ENCODE results near the gene SSH3. TPM values are rescaled to one million over a fixed set of nuclear protein-coding genes. Genes with fewer than 3 reads are reported as not detected.

Gene SSH3
- total RNA-seq, 1 experiment from 2014 or later = 38.0 TPM

DNA sequence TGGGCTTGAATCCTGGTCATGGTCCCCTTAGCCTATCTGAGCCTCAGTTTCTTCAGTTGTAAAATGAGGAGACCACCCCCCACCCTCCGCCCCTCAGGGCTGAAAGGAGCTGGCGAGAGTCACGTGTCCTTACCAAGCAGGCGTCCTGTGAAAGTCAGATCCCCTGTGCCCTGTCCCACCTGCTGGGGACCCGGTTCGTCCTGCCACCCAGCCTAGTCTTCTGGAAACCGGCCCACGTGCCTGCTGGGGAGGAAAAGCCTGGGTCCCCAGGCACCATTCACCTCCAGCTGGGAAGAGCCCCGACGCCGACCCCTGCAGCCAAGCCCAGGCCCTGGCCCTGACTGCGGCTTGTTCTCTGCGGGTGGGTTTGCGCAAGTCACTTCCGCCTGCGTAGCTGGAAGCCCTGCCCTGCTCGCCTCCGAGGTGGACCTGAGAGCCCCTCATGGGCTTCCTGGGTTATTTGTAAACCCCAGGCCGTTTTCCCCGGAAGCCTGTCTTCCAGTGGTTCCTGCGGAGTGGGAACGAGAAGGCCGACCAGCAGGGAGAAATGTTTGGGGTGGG is 679 bp upstream of the SSH3 start:
- peak; percentile 66 for DNase-seq (ENCODE audit: unreplicated experiment)
- H3K27ac Mint-ChIP-seq (ENCODE audit: low read depth, unreplicated experiment) = peak overlapping the region; percentile 23
- CTCF ChIA-PET = interaction anchor here (0.6 to 1.8 kb wide), 5 partner anchors 15 to 108 kb away, joined by 3 to 5 read pairs (median 4); no protein-coding TSS in a partner anchor
- intact Hi-C loops (cut with micrococcal nuclease) = loop anchor here (2.0 kb wide), 1 partner anchor 14 kb away; no protein-coding TSS in a partner anchor
- peaks cover 36% of the 10 kb centered on the region for H3K36me3 Mint-ChIP-seq (ENCODE audit: insufficient read depth, unreplicated experiment)
- H3K9me3 Mint-ChIP-seq (ENCODE audit: unreplicated experiment) = no peaks in the 10 kb centered on the region
- no peak for TF ChIP-seq CTCF (IDR thresholded peaks at IDR 0.05; ENCODE audit: unreplicated experiment)
- peaks cover 11% of the 10 kb centered on the region for H3K4me1 Mint-ChIP-seq (ENCODE audit: insufficient read depth, unreplicated experiment)
- peak overlapping the region; percentile 70 for H3K4me3 Mint-ChIP-seq (ENCODE audit: unreplicated experiment)
- BruUV-seq (replicated peaks) = no TSS peak
- H3K27me3 Mint-ChIP-seq (ENCODE audit: insufficient read depth, unreplicated experiment) = no peaks in the 10 kb centered on the region
- POLR2A ChIA-PET = interaction anchor here (0.6 to 5.7 kb wide), 16 partner anchors 10 to 352 kb away, joined by 3 to 107 read pairs (median 6); partner anchors contain the start of genes ANKRD13D, GRK2, PPP1CA and RAD9A

DNA sequence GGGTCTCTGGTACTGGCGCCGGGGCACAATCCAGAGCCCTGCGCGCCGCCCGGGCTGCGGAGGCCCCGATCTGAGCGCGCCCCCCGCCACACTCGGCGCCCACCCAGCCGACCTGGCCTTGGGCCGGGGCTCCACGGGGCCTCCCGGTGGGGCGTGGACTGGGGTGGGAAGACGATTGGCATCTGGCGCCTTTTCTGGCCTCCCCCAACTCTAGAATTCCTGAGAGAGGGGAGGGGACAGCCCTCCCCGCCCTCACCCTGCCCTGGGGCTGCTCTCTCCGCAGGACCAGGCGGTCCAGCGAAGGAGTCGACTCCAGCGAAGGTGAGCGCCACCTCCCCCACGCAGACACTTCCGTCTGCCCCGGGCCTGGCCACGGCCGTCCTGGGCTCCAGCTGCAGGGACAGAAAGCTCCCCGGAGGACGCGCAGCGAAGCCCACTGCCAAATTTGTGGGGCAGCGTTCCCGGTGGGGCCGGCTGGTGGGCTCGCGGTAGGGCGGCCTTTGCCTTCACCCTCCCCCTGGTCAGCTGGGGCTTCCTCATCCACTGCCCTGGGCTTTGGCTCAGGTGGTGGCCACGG is 593 bp downstream of the SSH3 start:
- CTCF ChIA-PET = interaction anchor here (0.8 to 1.8 kb wide), 6 partner anchors 9 to 42 kb away, joined by 3 to 8 read pairs (median 4); partner anchors contain the start of gene GRK2
- no peaks in the 10 kb centered on the region for H3K27me3 Mint-ChIP-seq (ENCODE audit: insufficient read depth, unreplicated experiment)
- TF ChIP-seq CTCF (IDR thresholded peaks at IDR 0.05; ENCODE audit: unreplicated experiment) = no peak
- no peaks in the 10 kb centered on the region for H3K9me3 Mint-ChIP-seq (ENCODE audit: unreplicated experiment)
- POLR2A ChIA-PET = interaction anchor here (0.6 to 5.7 kb wide), 13 partner anchors 11 to 743 kb away, joined by 3 to 107 read pairs (median 9); partner anchors contain the start of genes ANKRD13D, GRK2 and RHOD
- H3K27ac Mint-ChIP-seq (ENCODE audit: low read depth, unreplicated experiment) = no peak overlapping the region
- DNase-seq (ENCODE audit: unreplicated experiment) = no peak
- peaks cover 11% of the 10 kb centered on the region for H3K4me1 Mint-ChIP-seq (ENCODE audit: insufficient read depth, unreplicated experiment)
- H3K4me3 Mint-ChIP-seq (ENCODE audit: unreplicated experiment) = peak overlapping the region; percentile 70
- peaks cover 29% of the 10 kb centered on the region for H3K36me3 Mint-ChIP-seq (ENCODE audit: insufficient read depth, unreplicated experiment)
- intact Hi-C loops (cut with micrococcal nuclease) = loop anchor here (2.0 kb wide), 1 partner anchor 13 kb away; no protein-coding TSS in a partner anchor
- TSS peak; percentile 16 for BruUV-seq (replicated peaks)

DNA sequence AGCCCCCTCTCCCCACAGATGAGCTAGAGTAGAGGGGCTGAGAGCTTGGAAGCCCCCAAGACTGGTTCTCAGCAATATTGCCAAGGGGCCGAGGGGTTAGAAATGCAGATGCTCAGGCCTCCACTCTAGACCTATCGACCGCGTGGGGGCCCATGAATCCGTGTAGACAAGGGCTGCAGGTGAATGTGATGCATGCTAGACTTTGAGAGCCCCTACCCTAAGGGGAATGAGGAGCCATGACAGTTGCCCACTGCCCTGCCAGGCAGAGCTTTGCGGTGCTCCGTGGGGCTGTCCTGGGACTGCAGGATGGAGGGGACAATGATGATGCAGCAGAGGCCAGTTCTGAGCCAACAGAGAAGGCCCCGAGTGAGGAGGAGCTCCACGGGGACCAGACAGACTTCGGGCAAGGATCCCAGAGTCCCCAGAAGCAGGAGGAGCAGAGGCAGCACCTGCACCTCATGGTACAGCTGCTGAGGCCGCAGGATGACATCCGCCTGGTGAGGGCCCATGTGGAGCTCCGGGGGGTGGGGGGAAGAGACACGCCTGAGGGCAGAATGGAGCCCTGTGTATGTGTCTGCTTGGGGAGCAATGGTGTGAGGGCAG is 1.3 kb downstream of the SSH3 start:
- CTCF ChIA-PET = interaction anchor here (0.7 to 1.5 kb wide), 5 partner anchors 9 to 38 kb away, joined by 3 to 8 read pairs (median 3); partner anchors contain the start of genes ANKRD13D and GRK2
- peaks cover 31% of the 10 kb centered on the region for H3K36me3 Mint-ChIP-seq (ENCODE audit: insufficient read depth, unreplicated experiment)
- H3K9me3 Mint-ChIP-seq (ENCODE audit: unreplicated experiment) = no peaks in the 10 kb centered on the region
- intact Hi-C loops (cut with micrococcal nuclease) = no loop called here
- peaks cover 11% of the 10 kb centered on the region for H3K4me1 Mint-ChIP-seq (ENCODE audit: insufficient read depth, unreplicated experiment)
- peak overlapping the region; percentile 70 for H3K4me3 Mint-ChIP-seq (ENCODE audit: unreplicated experiment)
- no peak for DNase-seq (ENCODE audit: unreplicated experiment)
- H3K27me3 Mint-ChIP-seq (ENCODE audit: insufficient read depth, unreplicated experiment) = no peaks in the 10 kb centered on the region
- no peak for TF ChIP-seq CTCF (IDR thresholded peaks at IDR 0.05; ENCODE audit: unreplicated experiment)
- POLR2A ChIA-PET = interaction anchor here (0.6 to 5.7 kb wide), 5 partner anchors 12 to 232 kb away, joined by 3 to 107 read pairs (median 36); partner anchors contain the start of gene ANKRD13D
- H3K27ac Mint-ChIP-seq (ENCODE audit: low read depth, unreplicated experiment) = no peak overlapping the region
- no TSS peak for BruUV-seq (replicated peaks)

Measured in MCF 10A (cell line).